Measurements from ENCODE around the gene DNAH7. TPM values are rescaled to one million over a fixed set of nuclear protein-coding genes. Genes with fewer than 3 reads are reported as not detected.

DNAH7 gene
- total RNA-seq, 2 donors from 2014 or later, result 0.02 TPM; not detected in 1

- no peaks in the 10 kb centered on the region for H3K27me3 Mint-ChIP-seq (ENCODE audit: low read depth)
- no peak overlapping the region for H3K4me3 Mint-ChIP-seq
- H3K9me3 Mint-ChIP-seq, result no peaks in the 10 kb centered on the region
- ATAC-seq (replicated peaks in 1 of 2) (no peak), DNase-seq (no peak)
- no peak overlapping the region for H3K27ac Mint-ChIP-seq
- peaks cover 6% of the 10 kb centered on the region for H3K4me1 Mint-ChIP-seq (ENCODE audit: low read depth)
- H3K36me3 Mint-ChIP-seq (ENCODE audit: insufficient read depth in 2 of 2), result peaks cover 13 to 28% of the 10 kb centered on the region in 2 donors
Measured at GRCh38 chr2:195734931-195735330, 333.7 kb downstream of the DNAH7 start.

GRCh38 chr2:195734395-195734794 is 334.2 kb downstream of the DNAH7 start:
- peaks cover 16 to 32% of the 10 kb centered on the region in 2 donors for H3K36me3 Mint-ChIP-seq (ENCODE audit: insufficient read depth in 2 of 2)
- ATAC-seq (replicated peaks in 1 of 2), result no peak

GRCh38 chr2:195733831-195734230 is 334.8 kb downstream of the DNAH7 start:
- Mint-ChIP-seq H3K27ac (no peak overlapping the region), H3K27me3 (ENCODE audit: low read depth) (no peaks in the 10 kb centered on the region)

More at GRCh38 chr2:195734395-195734794, 334.2 kb downstream of the DNAH7 start:
- DNase-seq, result no peak
- Mint-ChIP-seq H3K27me3 (ENCODE audit: low read depth) (no peaks in the 10 kb centered on the region), H3K4me1 (ENCODE audit: low read depth) (peaks cover 6% of the 10 kb centered on the region), H3K4me3 (no peak overlapping the region), H3K27ac (no peak overlapping the region), H3K9me3 (no peaks in the 10 kb centered on the region)

GRCh38 chr2:195732574-195732973 is 336.1 kb downstream of the DNAH7 start:
- no peaks in the 10 kb centered on the region for H3K9me3 Mint-ChIP-seq
- peaks cover 16 to 32% of the 10 kb centered on the region in 2 donors for H3K36me3 Mint-ChIP-seq (ENCODE audit: insufficient read depth in 2 of 2)
- no peak for ATAC-seq (replicated peaks in 1 of 2)
- no peaks in the 10 kb centered on the region for H3K27me3 Mint-ChIP-seq (ENCODE audit: low read depth)
- no peak for DNase-seq
- no peak overlapping the region for H3K4me3 Mint-ChIP-seq
- peaks cover 6% of the 10 kb centered on the region for H3K4me1 Mint-ChIP-seq (ENCODE audit: low read depth)
- no peak overlapping the region for H3K27ac Mint-ChIP-seq

More at GRCh38 chr2:195733831-195734230, 334.8 kb downstream of the DNAH7 start:
- no peak for ATAC-seq (replicated peaks in 1 of 2)
- Mint-ChIP-seq H3K36me3 (ENCODE audit: insufficient read depth in 2 of 2) (peaks cover 18 to 31% of the 10 kb centered on the region in 2 donors), H3K9me3 (no peaks in the 10 kb centered on the region), H3K4me1 (ENCODE audit: low read depth) (peaks cover 6% of the 10 kb centered on the region), H3K4me3 (no peak overlapping the region)
- DNase-seq, result no peak

- Mint-ChIP-seq H3K27ac (peak overlapping the region; percentile 4), H3K36me3 (ENCODE audit: insufficient read depth in 2 of 2) (peaks cover 16 to 32% of the 10 kb centered on the region in 2 donors), H3K9me3 (no peaks in the 10 kb centered on the region), H3K27me3 (ENCODE audit: low read depth) (no peaks in the 10 kb centered on the region), H3K4me1 (ENCODE audit: low read depth) (peaks cover 6% of the 10 kb centered on the region), H3K4me3 (no peak overlapping the region)
- DNase-seq (no peak), ATAC-seq (replicated peaks in 1 of 2) (no peak)
Measured at GRCh38 chr2:195730912-195731311, 337.7 kb downstream of the DNAH7 start.

- no peak overlapping the region for H3K4me3 Mint-ChIP-seq
- H3K27ac Mint-ChIP-seq, result no peak overlapping the region
- H3K9me3 Mint-ChIP-seq, result no peaks in the 10 kb centered on the region
- DNase-seq (no peak), ATAC-seq (replicated peaks in 1 of 2) (no peak)
- H3K4me1 Mint-ChIP-seq (ENCODE audit: low read depth), result peaks cover 6% of the 10 kb centered on the region
- no peaks in the 10 kb centered on the region for H3K27me3 Mint-ChIP-seq (ENCODE audit: low read depth)
- peaks cover 14 to 28% of the 10 kb centered on the region in 2 donors for H3K36me3 Mint-ChIP-seq (ENCODE audit: insufficient read depth in 2 of 2)
Measured at GRCh38 chr2:195727106-195727505, 341.5 kb downstream of the DNAH7 start.

GRCh38 chr2:195722075-195722474 is 346.6 kb downstream of the DNAH7 start:
- Mint-ChIP-seq H3K9me3 (no peaks in the 10 kb centered on the region), H3K27me3 (ENCODE audit: low read depth) (no peaks in the 10 kb centered on the region), H3K36me3 (ENCODE audit: insufficient read depth in 2 of 2) (peaks cover 3 to 15% of the 10 kb centered on the region in 2 donors), H3K27ac (no peak overlapping the region), H3K4me3 (no peak overlapping the region), H3K4me1 (ENCODE audit: low read depth) (peaks cover 7% of the 10 kb centered on the region)
- ATAC-seq (replicated peaks in 1 of 2) (no peak), DNase-seq (no peak)

GRCh38 chr2:195721042-195721441 is 347.6 kb downstream of the DNAH7 start:
- H3K4me3 Mint-ChIP-seq, result no peak overlapping the region
- no peaks in the 10 kb centered on the region for H3K27me3 Mint-ChIP-seq (ENCODE audit: low read depth)
- no peak for DNase-seq
- H3K27ac Mint-ChIP-seq, result no peak overlapping the region
- ATAC-seq (replicated peaks in 1 of 2), result no peak
- H3K36me3 Mint-ChIP-seq (ENCODE audit: insufficient read depth in 2 of 2), result peaks cover 3 to 22% of the 10 kb centered on the region in 2 donors
- H3K9me3 Mint-ChIP-seq, result no peaks in the 10 kb centered on the region
- H3K4me1 Mint-ChIP-seq (ENCODE audit: low read depth), result peaks cover 7% of the 10 kb centered on the region

- Mint-ChIP-seq H3K27me3 (ENCODE audit: low read depth) (no peaks in the 10 kb centered on the region), H3K36me3 (ENCODE audit: insufficient read depth in 2 of 2) (peaks cover 3 to 33% of the 10 kb centered on the region in 2 donors), H3K27ac (no peak overlapping the region), H3K9me3 (no peaks in the 10 kb centered on the region), H3K4me1 (ENCODE audit: low read depth) (peaks cover 7% of the 10 kb centered on the region), H3K4me3 (no peak overlapping the region)
- ATAC-seq (replicated peaks in 1 of 2) (no peak), DNase-seq (no peak)
Measured at GRCh38 chr2:195716466-195716865, 352.2 kb downstream of the DNAH7 start.

GRCh38 chr2:195711478-195711877 is 357.2 kb downstream of the DNAH7 start:
- Mint-ChIP-seq H3K27ac (no peak overlapping the region), H3K9me3 (no peaks in the 10 kb centered on the region), H3K36me3 (ENCODE audit: insufficient read depth in 2 of 2) (peaks cover 2 to 23% of the 10 kb centered on the region in 2 donors), H3K4me3 (no peak overlapping the region), H3K27me3 (ENCODE audit: low read depth) (no peaks in the 10 kb centered on the region), H3K4me1 (ENCODE audit: low read depth) (no peaks in the 10 kb centered on the region)
- ATAC-seq (replicated peaks in 1 of 2) (no peak), DNase-seq (no peak)

- H3K4me3 Mint-ChIP-seq, result no peak overlapping the region
- H3K27me3 Mint-ChIP-seq (ENCODE audit: low read depth), result no peaks in the 10 kb centered on the region
- ATAC-seq (replicated peaks in 1 of 2) (no peak), DNase-seq (no peak)
- no peak overlapping the region for H3K27ac Mint-ChIP-seq
- H3K4me1 Mint-ChIP-seq (ENCODE audit: low read depth), result no peaks in the 10 kb centered on the region
- no peaks in the 10 kb centered on the region for H3K9me3 Mint-ChIP-seq
- H3K36me3 Mint-ChIP-seq (ENCODE audit: insufficient read depth in 2 of 2), result peaks cover 2 to 19% of the 10 kb centered on the region in 2 donors
Measured at GRCh38 chr2:195709901-195710806, 358.5 kb downstream of the DNAH7 start.

GRCh38 chr2:195706161-195706900 is 362.3 kb downstream of the DNAH7 start:
- no peak for ATAC-seq (replicated peaks in 1 of 2)
- H3K9me3 Mint-ChIP-seq, result no peaks in the 10 kb centered on the region
- no peak for DNase-seq
- no peaks in the 10 kb centered on the region for H3K27me3 Mint-ChIP-seq (ENCODE audit: low read depth)
- H3K4me3 Mint-ChIP-seq, result no peak overlapping the region
- no peak overlapping the region for H3K27ac Mint-ChIP-seq
- no peaks in the 10 kb centered on the region for H3K4me1 Mint-ChIP-seq (ENCODE audit: low read depth)
- H3K36me3 Mint-ChIP-seq (ENCODE audit: insufficient read depth in 2 of 2), result peaks cover 2 to 10% of the 10 kb centered on the region in 2 donors

GRCh38 chr2:195700480-195700879 is 368.2 kb downstream of the DNAH7 start:
- no peak for DNase-seq
- no peak for ATAC-seq (replicated peaks in 1 of 2)
- Mint-ChIP-seq H3K4me3 (no peak overlapping the region), H3K27me3 (ENCODE audit: low read depth) (no peaks in the 10 kb centered on the region), H3K27ac (no peak overlapping the region), H3K36me3 (ENCODE audit: insufficient read depth in 2 of 2) (peaks cover 18 to 27% of the 10 kb centered on the region in 2 donors), H3K4me1 (ENCODE audit: low read depth) (peaks cover 5% of the 10 kb centered on the region), H3K9me3 (peaks cover 11 to 18% of the 10 kb centered on the region in 2 donors)

All from activated T-cell treated with anti-CD3 and anti-CD28 coated beads, Interleukin-2, amount 50 U/mL, for 72 hours (primary cell).